Measurements from ENCODE around the gene CHID1. TPM values are rescaled to one million over a fixed set of nuclear protein-coding genes. Genes with fewer than 3 reads are reported as not detected.

CHID1 gene
- total and polyA plus RNA-seq, 2 experiments from 2014 or later: 72.3 to 202 TPM

GRCh38 chr11:849951-850774, 60.4 kb downstream of the CHID1 start:
- H2AFZ ChIP-seq: no peak overlapping the region
- no peaks in the 10 kb centered on the region for H3K9me2 ChIP-seq (ENCODE audit: insufficient read depth)
- no peaks in the 10 kb centered on the region for H3K36me3 ChIP-seq (ENCODE audit: low read depth)
- no peak overlapping the region for H3K4me3 ChIP-seq
- no peaks in the 10 kb centered on the region for H3K27me3 ChIP-seq (replicated peaks; ENCODE audit: insufficient read depth)
- in situ Hi-C loops (cut with MboI): no loop called here
- no peak overlapping the region for H3K4me2 ChIP-seq (ENCODE audit: unreplicated experiment)
- TF ChIP-seq EZH2phosphoT487 (IDR thresholded peaks at IDR 0.05; ENCODE audit: insufficient read depth, low read depth) (no peak), EZH2 (IDR thresholded peaks at IDR 0.05; ENCODE audit: insufficient read depth, poor library complexity, severe bottlenecking) (no peak)
- H3K79me2 ChIP-seq (ENCODE audit: insufficient read depth): peaks cover 37% of the 10 kb centered on the region
- no peaks in the 10 kb centered on the region for H3K9me3 ChIP-seq (ENCODE audit: low read depth)
- no peak for DNase-seq
- no peak overlapping the region for H3K9ac ChIP-seq
- no peak overlapping the region for H3K27ac ChIP-seq
- no peaks in the 10 kb centered on the region for H4K20me1 ChIP-seq (ENCODE audit: insufficient read depth)
- 70 to 96% methylated on average over 10 to 80 of the region's 97 CpGs for WGBS, 2 experiments (ENCODE audit: low coverage in 1 of 2, low lambda C conversion rate in 2 of 2, missing lambda C conversion rate in 2 of 2)
- no peaks in the 10 kb centered on the region for H3F3A ChIP-seq (ENCODE audit: insufficient read depth)
- peaks cover 15% of the 10 kb centered on the region for H3K4me1 ChIP-seq (ENCODE audit: insufficient read depth)

DNA sequence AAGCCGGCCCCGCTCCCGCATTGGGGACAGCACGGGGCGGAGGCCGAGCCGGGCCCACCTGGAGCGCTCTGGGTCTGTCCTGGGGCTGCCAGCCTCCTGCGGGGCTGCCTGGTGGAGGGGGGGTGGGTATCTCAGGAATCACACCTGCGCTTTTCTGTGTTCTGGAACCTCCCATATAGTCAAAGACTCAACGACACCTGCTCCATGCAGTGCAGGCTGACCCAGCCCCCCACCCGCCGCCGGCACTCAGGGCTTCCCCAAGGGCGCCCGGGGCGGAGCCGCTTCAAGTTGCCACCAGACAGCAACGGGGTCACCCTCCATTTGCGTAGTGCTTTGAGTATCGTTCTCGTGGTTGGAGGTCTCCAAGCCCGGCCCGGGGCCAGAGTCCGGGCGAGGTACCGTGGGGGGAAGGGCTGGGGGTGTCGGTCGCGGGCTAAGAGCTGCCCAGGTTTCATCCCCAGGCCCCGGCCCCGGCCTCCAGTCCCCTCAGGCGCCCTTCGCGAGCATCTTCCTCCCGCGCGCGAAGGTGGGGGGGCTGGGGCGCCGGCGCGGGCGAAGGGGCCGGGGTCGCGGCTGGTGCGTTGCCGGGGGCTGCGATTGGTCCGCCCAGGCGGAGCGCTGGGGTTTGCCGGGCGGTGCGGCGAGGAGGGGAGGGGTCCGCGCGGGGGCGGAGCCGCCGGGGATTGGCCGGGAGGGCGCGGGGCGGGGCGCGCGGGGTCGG, 61.3 kb downstream of the CHID1 start:
- no peak overlapping the region for H3K4me3 ChIP-seq
- H3K27me3 ChIP-seq (replicated peaks; ENCODE audit: insufficient read depth): no peaks in the 10 kb centered on the region
- no peaks in the 10 kb centered on the region for H4K20me1 ChIP-seq (ENCODE audit: insufficient read depth)
- H3K4me1 ChIP-seq (ENCODE audit: insufficient read depth): peaks cover 19% of the 10 kb centered on the region
- no peaks in the 10 kb centered on the region for H3K9me3 ChIP-seq (ENCODE audit: low read depth)
- WGBS, 2 experiments (ENCODE audit: low coverage in 1 of 2, low lambda C conversion rate in 2 of 2, missing lambda C conversion rate in 2 of 2): 33 to 41% methylated on average over 22 to 44 of the region's 71 CpGs
- H3F3A ChIP-seq (ENCODE audit: insufficient read depth): no peaks in the 10 kb centered on the region
- no peaks in the 10 kb centered on the region for H3K36me3 ChIP-seq (ENCODE audit: low read depth)
- H3K9ac ChIP-seq: no peak overlapping the region
- no peak for DNase-seq
- H2AFZ ChIP-seq: no peak overlapping the region
- peaks cover 39% of the 10 kb centered on the region for H3K79me2 ChIP-seq (ENCODE audit: insufficient read depth)
- H3K4me2 ChIP-seq (ENCODE audit: unreplicated experiment): peak overlapping the region; percentile 34
- H3K27ac ChIP-seq: no peak overlapping the region
- in situ Hi-C loops (cut with MboI): no loop called here
- TF ChIP-seq EZH2 (IDR thresholded peaks at IDR 0.05; ENCODE audit: insufficient read depth, poor library complexity, severe bottlenecking) (no peak), EZH2phosphoT487 (IDR thresholded peaks at IDR 0.05; ENCODE audit: insufficient read depth, low read depth) (no peak)
- no peaks in the 10 kb centered on the region for H3K9me2 ChIP-seq (ENCODE audit: insufficient read depth)

DNA sequence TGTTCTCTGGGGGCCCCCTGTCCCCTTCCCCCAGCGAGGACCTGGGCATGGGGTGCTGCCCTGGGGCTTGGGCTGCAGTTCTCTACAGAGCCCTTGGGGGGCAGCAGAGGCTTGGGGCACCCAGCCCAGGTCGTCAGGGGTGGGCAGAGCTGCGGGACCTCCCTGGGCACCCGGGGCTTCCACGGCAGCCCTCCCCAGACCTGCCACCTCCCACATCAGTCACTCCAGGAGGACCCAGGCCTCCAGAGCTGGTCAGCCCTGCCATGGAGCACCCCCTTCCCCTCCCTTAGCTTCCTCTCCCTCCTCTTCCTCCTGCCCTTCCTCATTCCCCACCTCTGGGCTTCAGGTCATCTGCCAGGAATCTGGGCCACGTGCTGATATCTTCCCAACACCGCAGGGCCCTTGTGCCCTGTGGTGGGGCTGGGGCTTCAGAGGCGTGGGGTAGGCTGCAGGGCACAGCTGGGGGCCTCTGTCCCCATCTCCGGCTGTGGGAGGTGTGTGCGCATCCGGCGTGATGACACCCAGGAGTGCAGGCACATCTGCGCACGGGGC, 62.2 kb downstream of the CHID1 start:
- H3K27ac ChIP-seq: no peak overlapping the region
- in situ Hi-C loops (cut with MboI): no loop called here
- H2AFZ ChIP-seq: no peak overlapping the region
- peak; percentile 63 for DNase-seq
- no peaks in the 10 kb centered on the region for H3K27me3 ChIP-seq (replicated peaks; ENCODE audit: insufficient read depth)
- no peak overlapping the region for H3K4me3 ChIP-seq
- H4K20me1 ChIP-seq (ENCODE audit: insufficient read depth): no peaks in the 10 kb centered on the region
- peaks cover 39% of the 10 kb centered on the region for H3K79me2 ChIP-seq (ENCODE audit: insufficient read depth)
- no peak for TF ChIP-seq EZH2phosphoT487 (IDR thresholded peaks at IDR 0.05; ENCODE audit: insufficient read depth, low read depth)
- no peak for TF ChIP-seq EZH2 (IDR thresholded peaks at IDR 0.05; ENCODE audit: insufficient read depth, poor library complexity, severe bottlenecking)
- no peaks in the 10 kb centered on the region for H3K36me3 ChIP-seq (ENCODE audit: low read depth)
- H3K4me2 ChIP-seq (ENCODE audit: unreplicated experiment): no peak overlapping the region
- no peaks in the 10 kb centered on the region for H3K9me2 ChIP-seq (ENCODE audit: insufficient read depth)
- no peak overlapping the region for H3K9ac ChIP-seq
- 68 to 69% methylated on average over 12 of the region's 14 CpGs for WGBS, 2 experiments (ENCODE audit: low coverage in 1 of 2, low lambda C conversion rate in 2 of 2, missing lambda C conversion rate in 2 of 2)
- no peaks in the 10 kb centered on the region for H3K9me3 ChIP-seq (ENCODE audit: low read depth)
- H3K4me1 ChIP-seq (ENCODE audit: insufficient read depth): peaks cover 19% of the 10 kb centered on the region
- H3F3A ChIP-seq (ENCODE audit: insufficient read depth): no peaks in the 10 kb centered on the region

DNA sequence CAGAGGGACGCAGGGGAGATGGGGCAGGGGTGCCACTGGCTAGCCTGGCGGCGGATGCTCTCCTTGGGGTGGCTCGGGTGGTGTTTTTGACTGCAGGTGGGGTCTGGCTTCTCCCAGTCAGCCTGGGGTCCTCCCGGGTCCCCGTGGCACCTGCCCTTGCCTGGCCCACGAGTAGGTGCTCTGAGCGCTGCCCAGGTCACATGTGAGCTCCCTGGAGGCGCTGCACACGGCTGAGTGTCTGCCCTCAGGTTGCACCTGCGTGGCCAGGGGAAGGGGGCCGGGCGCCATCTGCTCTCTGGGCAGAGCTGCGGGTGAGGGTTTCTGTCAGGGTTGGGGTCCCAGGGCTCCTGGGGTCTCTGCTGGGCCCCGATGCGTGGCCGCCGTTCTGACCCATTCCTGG, 62.7 kb downstream of the CHID1 start:
- no peaks in the 10 kb centered on the region for H3K9me3 ChIP-seq (ENCODE audit: low read depth)
- peaks cover 39% of the 10 kb centered on the region for H3K79me2 ChIP-seq (ENCODE audit: insufficient read depth)
- H3K4me2 ChIP-seq (ENCODE audit: unreplicated experiment): no peak overlapping the region
- H4K20me1 ChIP-seq (ENCODE audit: insufficient read depth): no peaks in the 10 kb centered on the region
- no peaks in the 10 kb centered on the region for H3K27me3 ChIP-seq (replicated peaks; ENCODE audit: insufficient read depth)
- no peaks in the 10 kb centered on the region for H3K9me2 ChIP-seq (ENCODE audit: insufficient read depth)
- DNase-seq: no peak
- in situ Hi-C loops (cut with MboI): no loop called here
- peaks cover 19% of the 10 kb centered on the region for H3K4me1 ChIP-seq (ENCODE audit: insufficient read depth)
- no peaks in the 10 kb centered on the region for H3K36me3 ChIP-seq (ENCODE audit: low read depth)
- H3F3A ChIP-seq (ENCODE audit: insufficient read depth): no peaks in the 10 kb centered on the region
- no peak overlapping the region for H3K9ac ChIP-seq
- H3K27ac ChIP-seq: no peak overlapping the region
- 76 to 86% methylated on average over 10 to 18 of the region's 18 CpGs for WGBS, 2 experiments (ENCODE audit: low coverage in 1 of 2, low lambda C conversion rate in 2 of 2, missing lambda C conversion rate in 2 of 2)
- no peak overlapping the region for H2AFZ ChIP-seq
- TF ChIP-seq EZH2 (IDR thresholded peaks at IDR 0.05; ENCODE audit: insufficient read depth, poor library complexity, severe bottlenecking): no peak
- TF ChIP-seq EZH2phosphoT487 (IDR thresholded peaks at IDR 0.05; ENCODE audit: insufficient read depth, low read depth): no peak
- no peak overlapping the region for H3K4me3 ChIP-seq
